A673 (cell line): ENCODE results near the gene PPP6R1. TPM values are rescaled to one million over a fixed set of nuclear protein-coding genes. Genes with fewer than 3 reads are reported as not detected.
A peak's percentile ranks its signal among the peaks of the same experiment; 100 is the strongest.

Source experiments
- BruUV-seq: library from RNA; stranded (reverse); fragments of 400-500 nt; replicated peaks from 2 replicates; lab custom pipeline; 2021; lab: Mats Ljungman, UMichigan
- CTCF ChIA-PET: fragments of 300-600 bp; sonication (Branson Sonifier 250); formaldehyde crosslinking; loops from one replicate; lab custom pipeline; 2022; ENCODE audit warnings: antibody characterized with exemption; lab: Charles Lee
- POLR2A ChIA-PET: fragments of 300-600 bp; sonication (Branson Sonifier 250); formaldehyde crosslinking; loops from one replicate; lab custom pipeline; 2022; ENCODE audit warnings: antibody characterized with exemption; ENCODE audit not compliant: low non-redundant PET; lab: Charles Lee
- DNase-seq: peaks from one replicate; pipeline ENCODE4 v3.0.0-alpha.2; 2015; ENCODE audit warnings: low spot score
- H3K27ac ChIP-seq: fragments of 200-600 bp; sonication (generic); 2 replicates; pipeline ENCODE4 v1.5.1; 2016; ENCODE audit warnings: mixed run types, low read depth, mild to moderate bottlenecking, mixed read lengths, antibody characterized with exemption, low read length; ENCODE audit not compliant: poor library complexity, severe bottlenecking
- H3K27me3 ChIP-seq: fragments of 200-600 bp; sonication (generic); replicated peaks from 2 replicates; pipeline ENCODE4 v1.6.1; 2017; ENCODE audit warnings: mixed run types, low read depth, mild to moderate bottlenecking, mixed read lengths, antibody characterized with exemption, low read length; ENCODE audit not compliant: insufficient read depth, poor library complexity
- H3K36me3 ChIP-seq: fragments of 200-600 bp; sonication (generic); 2 replicates; pipeline ENCODE4 v1.6.1; 2016; ENCODE audit warnings: mixed run types, mild to moderate bottlenecking, mixed read lengths, antibody characterized with exemption, low read length; ENCODE audit not compliant: insufficient read depth, poor library complexity, severe bottlenecking
- H3K4me1 ChIP-seq: fragments of 200-600 bp; sonication (generic); 2 replicates; pipeline ENCODE4 v1.6.1; 2017; ENCODE audit warnings: mixed run types, mild to moderate bottlenecking, mixed read lengths, antibody characterized with exemption, low read length; ENCODE audit not compliant: insufficient read depth, poor library complexity, severe bottlenecking
- H3K4me3 ChIP-seq: fragments of 200-600 bp; sonication (generic); 2 replicates; pipeline ENCODE4 v1.5.1; 2016; ENCODE audit warnings: low read depth, mixed run types, mild to moderate bottlenecking, mixed read lengths, low read length; ENCODE audit not compliant: poor library complexity, severe bottlenecking
- H3K9me3 ChIP-seq: fragments of 200-600 bp; sonication (generic); 2 replicates; pipeline ENCODE4 v1.6.1; 2016; ENCODE audit warnings: mixed run types, low read depth, mild to moderate bottlenecking, mixed read lengths, antibody characterized with exemption, low read length; ENCODE audit not compliant: poor library complexity, severe bottlenecking
- CTCF ChIP-seq: fragments of 300-800, 200-600 bp; sonication (generic); conservative IDR thresholded peaks from 2 replicates; pipeline ENCODE4 v1.5.1; 2017; ENCODE audit warnings: low read depth, mild to moderate bottlenecking, antibody characterized with exemption, low read length, moderate library complexity, mixed read lengths
- EZH2 ChIP-seq: fragments of 200-600 bp; sonication (generic); IDR thresholded peaks from 2 replicates; pipeline ENCODE4 v1.6.1; 2017; ENCODE audit warnings: borderline replicate concordance, low read depth, mild to moderate bottlenecking, mixed read lengths, antibody characterized with exemption, low read length; ENCODE audit not compliant: poor library complexity, severe bottlenecking
- intact Hi-C: fragments of 100-400 bp; cut with micrococcal nuclease; formaldehyde crosslinking; loops from one replicate; pipeline ENCODE4 v1.10.0; 2022; ENCODE audit not compliant: unreplicated experiment
- total RNA-seq: library from RNA; stranded (reverse); gene quantifications from 2 replicates; pipeline ENCODE4 v1.2.3, GENCODE V29; 2021

Gene PPP6R1
- total RNA-seq, 1 experiment from 2014 or later, result 108 TPM

- Histone ChIP-seq H3K27ac (no peak overlapping the region), H3K27me3 (no peaks in the 10 kb centered on the region), H3K4me1 (peaks cover 3% of the 10 kb centered on the region), H3K9me3 (no peaks in the 10 kb centered on the region), H3K4me3 (no peak overlapping the region), H3K36me3 (no peaks in the 10 kb centered on the region)
- BruUV-seq, result no TSS peak
- intact Hi-C loops, result no loop called here
- ChIA-PET POLR2A (no interaction called here), CTCF (no interaction called here)
- no peak for TF ChIP-seq EZH2
- TF ChIP-seq CTCF, result no peak
- DNase-seq, result no peak
These were observed 45.3 kb downstream of the PPP6R1 start for GRCh38 chr19:55213547-55213946.

- peak; percentile 48 for TF ChIP-seq CTCF
- TF ChIP-seq EZH2, result no peak
- BruUV-seq, result no TSS peak
- H3K27ac ChIP-seq, result no peak overlapping the region
- CTCF ChIA-PET, result no interaction called here
- no peaks in the 10 kb centered on the region for H3K27me3 ChIP-seq
- no peaks in the 10 kb centered on the region for H3K36me3 ChIP-seq
- intact Hi-C loops, result no loop called here
- peak; percentile 53 for DNase-seq
- H3K9me3 ChIP-seq, result no peaks in the 10 kb centered on the region
- POLR2A ChIA-PET, result no interaction called here
- H3K4me1 ChIP-seq, result peaks cover 3% of the 10 kb centered on the region
- H3K4me3 ChIP-seq, result no peak overlapping the region
These were observed 46.4 kb downstream of the PPP6R1 start for GRCh38 chr19:55212447-55212846.

GRCh38 chr19:55209693-55210472 lies 48.9 kb downstream of the PPP6R1 start:
- Histone ChIP-seq H3K9me3 (no peaks in the 10 kb centered on the region), H3K4me3 (no peak overlapping the region), H3K4me1 (no peaks in the 10 kb centered on the region), H3K36me3 (no peaks in the 10 kb centered on the region), H3K27me3 (no peaks in the 10 kb centered on the region), H3K27ac (no peak overlapping the region)
- TF ChIP-seq EZH2 (no peak), CTCF (no peak)
- DNase-seq, result peak; percentile 47
- POLR2A ChIA-PET, result no interaction called here
- intact Hi-C loops, result no loop called here
- no TSS peak for BruUV-seq
- CTCF ChIA-PET, result no interaction called here
